HUES48 (cell line): ENCODE measurements around the gene PITPNM3.
A peak's percentile ranks its signal among the peaks of the same experiment; 100 is the strongest.
"Not testable (repeated sequence)": the region's sequence is repeated elsewhere in the genome, so short reads cannot be mapped to it uniquely, and the experiment has no call there.

Source experiments
- H3K27ac ChIP-seq: one replicate; pipeline ENCODE4 v1.7.0; 2013; ENCODE audit warnings: low read depth, low read length, inconsistent platforms
- H3K27me3 ChIP-seq: 2 replicates; pipeline ENCODE4 v1.6.1; 2013; ENCODE audit warnings: mild to moderate bottlenecking, low read length; ENCODE audit not compliant: control insufficient read depth, insufficient read depth
- H3K36me3 ChIP-seq: 2 replicates; pipeline ENCODE4 v1.6.1; 2013; ENCODE audit warnings: low read length; ENCODE audit not compliant: control insufficient read depth, insufficient read depth
- H3K4me1 ChIP-seq: 2 replicates; pipeline ENCODE4 v1.6.1; 2013; ENCODE audit warnings: mild to moderate bottlenecking, low read length; ENCODE audit not compliant: control insufficient read depth, insufficient read depth
- H3K4me3 ChIP-seq: 2 replicates; pipeline ENCODE4 v1.5.1; 2013; ENCODE audit warnings: mild to moderate bottlenecking, low read depth, low read length
- H3K9ac ChIP-seq: 2 replicates; pipeline ENCODE4 v1.6.1; 2013; ENCODE audit warnings: mild to moderate bottlenecking, low read depth, low read length, moderate library complexity
- H3K9me3 ChIP-seq: 2 replicates; pipeline ENCODE4 v1.6.1; 2013; ENCODE audit warnings: low read length; ENCODE audit not compliant: control insufficient read depth, insufficient read depth

Gene PITPNM3

GRCh38 chr17:6556121-6557039, at the start of gene PITPNM3:
Gene PITPNM3 (minus strand): TSS chr17:6556555. CDS start chr17:6556406, 149 bp downstream.
- no peaks in the 10 kb centered on the region for H3K9me3 ChIP-seq
- H3K27ac ChIP-seq, result no peak within 1 kb of the TSS
- H3K27me3 ChIP-seq, result peaks cover 52% of the 10 kb centered on the region
- no peak within 1 kb of the TSS for H3K9ac ChIP-seq
- H3K4me3 ChIP-seq, result peak within 1 kb of the TSS; percentile 63
- peaks cover 13% of the 10 kb centered on the region for H3K4me1 ChIP-seq
- H3K36me3 ChIP-seq, result no peaks in the 10 kb centered on the region

GRCh38 chr17:6605142-6605541, 48.8 kb upstream of the PITPNM3 start:
- Histone ChIP-seq H3K9me3 (no peaks in the 10 kb centered on the region), H3K27me3 (no peaks in the 10 kb centered on the region), H3K9ac (no peak overlapping the region), H3K4me1 (no peaks in the 10 kb centered on the region), H3K4me3 (no peak overlapping the region), H3K27ac (no peak overlapping the region), H3K36me3 (peaks cover 92% of the 10 kb centered on the region)

- H3K27ac ChIP-seq, result no peak overlapping the region
- no peaks in the 10 kb centered on the region for H3K27me3 ChIP-seq
- H3K36me3 ChIP-seq, result peaks cover 92% of the 10 kb centered on the region
- H3K4me1 ChIP-seq, result no peaks in the 10 kb centered on the region
- H3K9ac ChIP-seq, result no peak overlapping the region
- no peak overlapping the region for H3K4me3 ChIP-seq
- no peaks in the 10 kb centered on the region for H3K9me3 ChIP-seq
These were observed 47.5 kb upstream of the PITPNM3 start for GRCh38 chr17:6603744-6604325.

- Histone ChIP-seq H3K36me3 (peaks cover 89% of the 10 kb centered on the region), H3K9me3 (no peaks in the 10 kb centered on the region), H3K9ac (no peak overlapping the region), H3K27ac (no peak overlapping the region), H3K27me3 (no peaks in the 10 kb centered on the region), H3K4me1 (no peaks in the 10 kb centered on the region), H3K4me3 (no peak overlapping the region)
These were observed 45.8 kb upstream of the PITPNM3 start for GRCh38 chr17:6602141-6602540.

GRCh38 chr17:6599364-6599763, 43.0 kb upstream of the PITPNM3 start:
- Histone ChIP-seq H3K27me3 (no peaks in the 10 kb centered on the region), H3K9me3 (no peaks in the 10 kb centered on the region), H3K4me3 (no peak overlapping the region), H3K9ac (no peak overlapping the region), H3K27ac (no peak overlapping the region), H3K4me1 (no peaks in the 10 kb centered on the region), H3K36me3 (peaks cover 87% of the 10 kb centered on the region)

GRCh38 chr17:6597727-6598126, 41.4 kb upstream of the PITPNM3 start:
- H3K4me1 ChIP-seq, result no peaks in the 10 kb centered on the region
- no peak overlapping the region for H3K4me3 ChIP-seq
- H3K9me3 ChIP-seq, result no peaks in the 10 kb centered on the region
- peaks cover 85% of the 10 kb centered on the region for H3K36me3 ChIP-seq
- H3K9ac ChIP-seq, result no peak overlapping the region
- no peak overlapping the region for H3K27ac ChIP-seq
- no peaks in the 10 kb centered on the region for H3K27me3 ChIP-seq

- Histone ChIP-seq H3K36me3 (peaks cover 84% of the 10 kb centered on the region), H3K4me3 (no peak overlapping the region), H3K9me3 (no peaks in the 10 kb centered on the region), H3K27ac (no peak overlapping the region), H3K27me3 (no peaks in the 10 kb centered on the region), H3K4me1 (no peaks in the 10 kb centered on the region), H3K9ac (no peak overlapping the region)
These were observed 40.6 kb upstream of the PITPNM3 start for GRCh38 chr17:6596941-6597340.

GRCh38 chr17:6596511-6596910, 40.2 kb upstream of the PITPNM3 start:
- no peak overlapping the region for H3K9ac ChIP-seq

GRCh38 chr17:6596081-6596480, 39.7 kb upstream of the PITPNM3 start:
- H3K36me3 ChIP-seq, result peaks cover 87% of the 10 kb centered on the region
- no peaks in the 10 kb centered on the region for H3K27me3 ChIP-seq
- H3K4me3 ChIP-seq, result no peak overlapping the region

More at GRCh38 chr17:6596511-6596910, 40.2 kb upstream of the PITPNM3 start:
- Histone ChIP-seq H3K9me3 (no peaks in the 10 kb centered on the region), H3K27ac (no peak overlapping the region), H3K36me3 (peaks cover 87% of the 10 kb centered on the region), H3K4me3 (no peak overlapping the region), H3K27me3 (no peaks in the 10 kb centered on the region), H3K4me1 (0 out of 2 replicates have a peak, but pooled peaks cover 2% of the 10 kb centered on the region)

GRCh38 chr17:6593371-6593770, 37.0 kb upstream of the PITPNM3 start:
- not testable (repeated sequence) for H3K27ac ChIP-seq, H3K9me3 ChIP-seq, H3K27me3 ChIP-seq, H3K4me3 ChIP-seq, H3K4me1 ChIP-seq, H3K9ac ChIP-seq
- peaks cover 86% of the 10 kb centered on the region for H3K36me3 ChIP-seq

More at GRCh38 chr17:6596081-6596480, 39.7 kb upstream of the PITPNM3 start:
- no peak overlapping the region for H3K27ac ChIP-seq
- no peak overlapping the region for H3K9ac ChIP-seq
- no peaks in the 10 kb centered on the region for H3K9me3 ChIP-seq
- H3K4me1 ChIP-seq, result 0 out of 2 replicates have a peak, but pooled peaks cover 2% of the 10 kb centered on the region

GRCh38 chr17:6592173-6592572, 35.8 kb upstream of the PITPNM3 start:
- H3K27ac ChIP-seq, result no peak overlapping the region
- H3K4me3 ChIP-seq, result no peak overlapping the region
- peaks cover 88% of the 10 kb centered on the region for H3K36me3 ChIP-seq
- no peaks in the 10 kb centered on the region for H3K27me3 ChIP-seq
- H3K9ac ChIP-seq, result no peak overlapping the region
- no peaks in the 10 kb centered on the region for H3K9me3 ChIP-seq
- H3K4me1 ChIP-seq, result 0 out of 2 replicates have a peak, but pooled peaks cover 2% of the 10 kb centered on the region
